Fibroblast of lung (primary cell): ENCODE results near the gene ATXN1. TPM values are rescaled to one million over a fixed set of nuclear protein-coding genes. Genes with fewer than 3 reads are reported as not detected.

Source experiments
- DNase-seq, 2 donors: peaks; one replicate each; pipeline versions ENCODE4 v3.0.0 to v3.0.0-alpha.2; 2010; ENCODE audit warnings: low read depth in 2 of 2
- H2AFZ ChIP-seq: 2 replicates; pipeline ENCODE4 v1.5.1; 2012; ENCODE audit warnings: low read length, control low read depth, inconsistent platforms
- H3K27ac ChIP-seq: 2 replicates; pipeline ENCODE4 v1.5.1; 2011; ENCODE audit warnings: low read length, control low read depth; ENCODE audit not compliant: insufficient read depth
- H3K27me3 ChIP-seq: 2 replicates; pipeline ENCODE4 v1.5.1; 2011; ENCODE audit warnings: mild to moderate bottlenecking, low read length; ENCODE audit not compliant: control insufficient read depth, insufficient read depth
- H3K36me3 ChIP-seq: 2 replicates; pipeline ENCODE4 v1.5.1; 2011; ENCODE audit warnings: low read length; ENCODE audit not compliant: control insufficient read depth, insufficient read depth
- H3K4me1 ChIP-seq: 2 replicates; pipeline ENCODE4 v1.5.1; 2011; ENCODE audit warnings: low read length; ENCODE audit not compliant: control insufficient read depth, insufficient read depth; ENCODE audit errors: extremely low read depth
- H3K4me2 ChIP-seq: 2 replicates; pipeline ENCODE4 v1.5.1; 2011; ENCODE audit warnings: low read length, control low read depth; ENCODE audit not compliant: insufficient read depth; ENCODE audit errors: extremely low read depth
- H3K4me3 ChIP-seq, 4 experiments: fragments of 200-600 bp in 1 of 4; sonication (generic) in 1 of 4; replicated peaks in 1 of 4; 2 replicates each; pipeline ENCODE4 v1.5.1; 2011 to 2016; ENCODE audit warnings: low read length in 4 of 4, low read depth in 3 of 4, mild to moderate bottlenecking in 3 of 4, control low read depth in 2 of 4, inconsistent platforms in 1 of 4, mixed read lengths in 1 of 4; ENCODE audit not compliant: insufficient read depth in 1 of 4; ENCODE audit errors: control extremely low read depth in 1 of 4
- H3K79me2 ChIP-seq: 2 replicates; pipeline ENCODE4 v1.5.1; 2012; ENCODE audit warnings: mild to moderate bottlenecking, low read length, inconsistent platforms; ENCODE audit not compliant: control insufficient read depth, insufficient read depth
- H3K9ac ChIP-seq: 2 replicates; pipeline ENCODE4 v1.5.1; 2011; ENCODE audit warnings: mild to moderate bottlenecking, low read length, control low read depth; ENCODE audit not compliant: insufficient read depth
- H3K9me3 ChIP-seq: 2 replicates; pipeline ENCODE4 v1.5.1; 2012; ENCODE audit warnings: low read depth, low read length; ENCODE audit not compliant: control insufficient read depth, insufficient read depth
- H4K20me1 ChIP-seq: 2 replicates; pipeline ENCODE4 v1.5.1; 2011; ENCODE audit warnings: low read length; ENCODE audit not compliant: control insufficient read depth, insufficient read depth; ENCODE audit errors: extremely low read depth
- EZH2 ChIP-seq: IDR thresholded peaks from 2 replicates; pipeline ENCODE4 v1.5.1; 2012; ENCODE audit warnings: low read length, control low read depth, mild to moderate bottlenecking; ENCODE audit errors: missing control alignments
- polyA plus RNA-seq, 2 donors: library from polyadenylated mRNA; depleted of rRNA in 1 of 2; stranded (reverse) in 1 of 2; unstranded in 1 of 2; fragments of >200 nt; gene quantifications; 2 replicates each; pipeline ENCODE4 v1.2.1, GENCODE V29; 2011 to 2012; ENCODE audit warnings: missing spikeins in 1 of 2
- total RNA-seq: library from RNA; depleted of rRNA; stranded (reverse); fragments of >200 nt; gene quantifications from 2 replicates; pipeline ENCODE4 v1.2.1, GENCODE V29; 2014
- TF ChIP-seq, protein P1 (sequence below), 2 donors: IDR thresholded peaks in 1 of 2; conservative IDR thresholded peaks in 1 of 2; 1 replicate in 1 of 2; 2 replicates in 1 of 2; pipeline ENCODE4 v1.5.1; 2011 to 2012; ENCODE audit warnings: low read length in 2 of 2, control low read depth in 1 of 2, inconsistent platforms in 1 of 2, low read depth in 1 of 2, mild to moderate bottlenecking in 1 of 2

The ATXN1 gene
- total and polyA plus RNA-seq, 2 donors (not counting 1 experiment from before 2014, with no cell fraction given): 15.8 to 40.5 TPM

GRCh38 chr6:16663901-16664300 is 97.4 kb downstream of the ATXN1 start:
- H3K9me3 ChIP-seq: no peaks in the 10 kb centered on the region
- no peak overlapping the region for H3K4me3 ChIP-seq
- TF ChIP-seq EZH2: no peak
- TF ChIP-seq, protein P1, sequence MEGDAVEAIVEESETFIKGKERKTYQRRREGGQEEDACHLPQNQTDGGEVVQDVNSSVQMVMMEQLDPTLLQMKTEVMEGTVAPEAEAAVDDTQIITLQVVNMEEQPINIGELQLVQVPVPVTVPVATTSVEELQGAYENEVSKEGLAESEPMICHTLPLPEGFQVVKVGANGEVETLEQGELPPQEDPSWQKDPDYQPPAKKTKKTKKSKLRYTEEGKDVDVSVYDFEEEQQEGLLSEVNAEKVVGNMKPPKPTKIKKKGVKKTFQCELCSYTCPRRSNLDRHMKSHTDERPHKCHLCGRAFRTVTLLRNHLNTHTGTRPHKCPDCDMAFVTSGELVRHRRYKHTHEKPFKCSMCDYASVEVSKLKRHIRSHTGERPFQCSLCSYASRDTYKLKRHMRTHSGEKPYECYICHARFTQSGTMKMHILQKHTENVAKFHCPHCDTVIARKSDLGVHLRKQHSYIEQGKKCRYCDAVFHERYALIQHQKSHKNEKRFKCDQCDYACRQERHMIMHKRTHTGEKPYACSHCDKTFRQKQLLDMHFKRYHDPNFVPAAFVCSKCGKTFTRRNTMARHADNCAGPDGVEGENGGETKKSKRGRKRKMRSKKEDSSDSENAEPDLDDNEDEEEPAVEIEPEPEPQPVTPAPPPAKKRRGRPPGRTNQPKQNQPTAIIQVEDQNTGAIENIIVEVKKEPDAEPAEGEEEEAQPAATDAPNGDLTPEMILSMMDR (conservative IDR thresholded peaks at IDR 0.05 in 1 of 2, IDR thresholded peaks at IDR 0.05 in 1 of 2; ENCODE audit: low read depth in 1 of 2, low read length in 2 of 2): no peak
- no peak overlapping the region for H3K4me2 ChIP-seq
- no peaks in the 10 kb centered on the region for H3K4me1 ChIP-seq
- no peak overlapping the region for H2AFZ ChIP-seq
- no peaks in the 10 kb centered on the region for H3K79me2 ChIP-seq
- DNase-seq: no peak
- H3K9ac ChIP-seq: no peak overlapping the region
- H3K36me3 ChIP-seq: no peaks in the 10 kb centered on the region
- H4K20me1 ChIP-seq: no peaks in the 10 kb centered on the region
- no peaks in the 10 kb centered on the region for H3K27me3 ChIP-seq
- H3K27ac ChIP-seq: no peak overlapping the region

DNA sequence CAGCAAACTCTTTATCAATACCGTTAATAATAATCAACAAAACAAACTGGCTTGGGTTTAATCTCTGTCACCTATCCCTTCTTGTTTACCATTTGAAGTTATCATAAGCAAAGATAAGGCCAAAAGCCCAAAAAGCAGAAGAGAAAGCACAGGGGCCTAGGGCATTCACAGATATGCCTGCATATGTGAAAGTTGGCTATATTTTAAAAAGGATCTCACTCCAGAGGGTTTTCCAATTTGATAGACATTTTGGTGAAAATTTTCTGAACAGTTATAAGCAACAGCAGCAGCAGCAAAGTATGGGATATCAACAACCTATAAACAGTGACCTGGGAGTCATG is 101.1 kb downstream of the ATXN1 start:
- no peaks in the 10 kb centered on the region for H3K36me3 ChIP-seq
- no peaks in the 10 kb centered on the region for H3K79me2 ChIP-seq
- no peak overlapping the region for H3K4me2 ChIP-seq
- no peak overlapping the region for H3K27ac ChIP-seq
- H3K4me1 ChIP-seq: no peaks in the 10 kb centered on the region
- H3K9me3 ChIP-seq: no peaks in the 10 kb centered on the region
- H4K20me1 ChIP-seq: no peaks in the 10 kb centered on the region
- DNase-seq: no peak
- H3K27me3 ChIP-seq: no peaks in the 10 kb centered on the region
- no peak overlapping the region for H2AFZ ChIP-seq
- TF ChIP-seq, protein P1 (conservative IDR thresholded peaks at IDR 0.05 in 1 of 2, IDR thresholded peaks at IDR 0.05 in 1 of 2; ENCODE audit: low read depth in 1 of 2, low read length in 2 of 2): no peak
- no peak for TF ChIP-seq EZH2
- no peak overlapping the region for H3K4me3 ChIP-seq
- no peak overlapping the region for H3K9ac ChIP-seq

GRCh38 chr6:16659466-16660156 is 101.6 kb downstream of the ATXN1 start:
- no peak overlapping the region for H2AFZ ChIP-seq
- H3K27ac ChIP-seq: no peak overlapping the region
- H4K20me1 ChIP-seq: no peaks in the 10 kb centered on the region
- no peak overlapping the region for H3K4me3 ChIP-seq
- no peaks in the 10 kb centered on the region for H3K27me3 ChIP-seq
- H3K4me2 ChIP-seq: no peak overlapping the region
- H3K9me3 ChIP-seq: no peaks in the 10 kb centered on the region
- no peak for TF ChIP-seq EZH2
- TF ChIP-seq, protein P1 (conservative IDR thresholded peaks at IDR 0.05 in 1 of 2, IDR thresholded peaks at IDR 0.05 in 1 of 2; ENCODE audit: low read depth in 1 of 2, low read length in 2 of 2): no peak
- H3K36me3 ChIP-seq: no peaks in the 10 kb centered on the region
- H3K79me2 ChIP-seq: no peaks in the 10 kb centered on the region
- DNase-seq: peak in 1 of 2 donors; percentile 67
- H3K4me1 ChIP-seq: no peaks in the 10 kb centered on the region
- H3K9ac ChIP-seq: no peak overlapping the region
